ENCODE results near the gene IGFBP7.

The IGFBP7 gene

DNA sequence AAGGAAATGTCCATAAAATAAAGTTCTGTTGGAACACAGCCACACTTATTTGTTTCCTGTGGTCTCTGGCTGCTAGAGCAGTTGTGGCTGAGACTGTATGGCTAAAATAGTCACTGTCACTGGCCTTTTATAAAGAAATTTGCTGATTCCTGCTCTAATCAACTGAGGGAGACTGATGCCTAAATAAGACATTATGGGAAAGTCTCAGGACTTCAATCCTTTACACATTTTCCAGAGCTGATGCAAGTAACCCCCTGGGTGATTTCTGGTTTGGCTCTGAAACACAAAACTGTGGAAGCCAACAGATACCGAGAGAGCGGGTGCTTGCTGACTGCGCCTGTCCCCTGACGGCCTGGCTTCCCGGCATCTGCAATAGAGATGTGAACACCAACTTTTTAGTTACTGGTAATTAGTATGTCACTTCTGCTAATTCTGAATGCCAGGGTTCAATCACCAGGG is 67.4 kb downstream of the IGFBP7 start:
- DNase-seq (ENCODE audit: low read depth): no peak

DNA sequence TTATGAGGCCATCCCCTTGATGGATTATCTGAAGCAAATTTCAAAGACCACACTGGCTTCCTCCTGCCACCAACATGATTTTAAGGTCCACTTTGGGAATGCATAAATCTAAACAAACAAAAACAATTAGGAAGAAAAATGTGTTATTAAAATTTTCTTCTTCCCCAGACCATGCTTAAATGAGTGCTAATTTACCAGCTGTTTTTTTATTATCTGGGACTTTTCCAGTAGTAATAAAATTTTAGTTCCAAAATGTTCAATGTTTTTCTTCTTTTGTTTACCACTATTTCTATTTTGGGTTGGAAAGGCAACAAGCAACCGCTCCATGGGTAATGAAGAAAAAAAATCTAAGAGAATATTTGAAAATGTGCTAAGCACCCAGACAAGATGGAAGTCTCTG is 69.2 kb downstream of the IGFBP7 start:
- no peak for DNase-seq (ENCODE audit: low read depth)

DNA sequence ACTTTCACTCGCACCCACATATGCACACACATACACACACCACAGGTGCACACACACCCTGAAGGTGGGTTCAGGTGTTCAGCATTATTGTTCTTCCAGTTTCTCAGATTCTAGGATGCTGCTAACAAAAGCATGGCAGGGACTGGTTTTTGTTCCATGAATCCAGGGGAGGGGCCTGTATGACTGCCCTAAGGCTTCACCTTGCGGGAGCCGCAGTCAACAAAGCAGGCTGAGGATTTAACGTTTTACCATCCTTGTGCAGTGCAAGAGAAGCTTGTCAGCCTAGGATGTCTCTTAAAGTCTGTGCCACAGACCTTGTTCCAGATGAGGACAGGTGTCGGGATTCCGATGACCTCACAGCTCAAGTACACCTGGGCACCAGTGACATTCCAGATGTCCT is 69.7 kb downstream of the IGFBP7 start:
- DNase-seq (ENCODE audit: low read depth): no peak

DNA sequence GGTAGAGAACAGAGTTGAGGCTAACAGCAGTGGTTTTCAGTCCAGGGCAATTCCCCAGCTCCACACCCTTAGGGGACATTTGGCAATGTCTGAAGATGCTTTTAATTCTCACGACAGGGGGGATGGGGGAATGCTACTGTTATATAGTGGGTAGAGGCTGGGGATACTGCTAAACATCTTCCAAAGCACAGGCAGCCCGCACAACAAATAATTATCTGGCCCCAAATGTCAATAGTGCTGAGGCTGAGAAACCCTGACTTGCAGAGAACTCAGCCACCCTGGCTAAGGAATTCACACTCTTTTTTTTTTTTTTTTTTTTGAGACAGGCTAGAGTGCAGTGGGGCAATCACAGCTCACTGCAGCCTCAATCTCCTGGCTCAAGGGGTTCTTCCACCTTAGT is 70.8 kb downstream of the IGFBP7 start:
- DNase-seq (ENCODE audit: low read depth): no peak

DNA sequence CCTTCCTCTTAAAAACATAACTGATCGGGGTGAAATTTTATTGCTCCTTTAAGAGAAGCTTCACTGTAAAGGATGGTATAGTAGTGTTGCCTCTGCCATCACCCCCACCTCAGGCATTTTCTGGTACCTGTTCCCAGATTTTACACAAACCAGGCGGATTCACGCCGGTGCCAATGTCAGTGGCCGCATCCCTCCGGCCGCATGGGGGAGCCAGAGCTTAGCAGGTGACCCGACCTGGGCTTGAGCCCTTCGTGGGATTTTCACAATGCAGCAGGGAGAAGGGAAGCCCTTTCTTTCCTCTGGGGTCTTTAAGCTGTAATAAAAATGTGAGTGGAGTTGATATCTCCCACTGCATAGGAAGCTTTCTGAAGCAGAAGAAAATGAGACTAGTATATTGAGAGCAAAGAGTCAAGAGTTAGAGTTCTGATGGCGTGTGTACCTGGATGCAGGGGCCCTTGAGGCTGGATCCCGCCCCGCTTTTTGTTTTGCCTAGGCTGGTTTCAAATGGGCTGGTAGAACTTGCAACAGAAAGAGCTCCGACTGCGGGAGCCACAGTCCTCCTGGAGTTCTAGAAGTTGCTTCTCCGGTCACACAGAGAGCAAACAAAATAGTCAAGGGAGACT is 72.1 kb downstream of the IGFBP7 start:
- no peak for DNase-seq (ENCODE audit: low read depth)

DNA sequence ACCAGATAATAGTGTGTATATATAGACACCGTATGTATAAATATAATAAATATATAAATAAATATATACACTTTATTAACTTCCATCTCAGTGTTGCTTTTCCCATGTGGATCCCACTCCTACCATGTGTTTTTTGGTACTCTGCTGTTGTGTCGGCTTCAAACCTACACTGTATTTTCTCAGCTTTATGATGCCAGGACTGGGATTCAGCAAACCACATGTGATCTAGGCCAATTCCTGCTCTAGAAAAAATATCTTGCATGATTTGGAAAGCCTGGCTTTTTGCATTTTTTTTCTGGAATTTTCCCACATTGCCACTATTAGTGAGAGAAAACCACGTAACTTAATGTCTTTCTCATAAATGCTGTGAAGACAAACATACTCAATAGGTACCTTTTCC is 75.7 kb downstream of the IGFBP7 start:
- DNase-seq (ENCODE audit: low read depth): no peak

DNA sequence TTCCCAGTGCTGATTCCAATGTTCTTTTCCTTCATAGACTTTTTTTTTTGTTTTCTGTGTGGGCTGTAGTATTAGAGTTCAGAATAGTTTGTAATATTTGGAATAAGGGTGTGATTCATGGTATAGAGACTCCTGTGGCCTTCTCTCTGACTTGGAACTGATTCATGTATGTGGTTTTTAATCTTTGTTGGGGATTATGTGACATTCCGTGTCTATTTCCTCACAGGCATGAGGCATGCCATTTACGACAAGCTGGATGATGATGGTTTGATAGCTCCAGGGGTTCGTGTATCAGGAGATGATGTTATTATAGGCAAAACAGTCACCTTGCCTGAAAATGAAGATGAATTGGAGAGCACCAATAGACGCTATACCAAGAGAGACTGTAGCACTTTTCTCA is 87.1 kb downstream of the IGFBP7 start:
- DNase-seq (ENCODE audit: low read depth): no peak

DNA sequence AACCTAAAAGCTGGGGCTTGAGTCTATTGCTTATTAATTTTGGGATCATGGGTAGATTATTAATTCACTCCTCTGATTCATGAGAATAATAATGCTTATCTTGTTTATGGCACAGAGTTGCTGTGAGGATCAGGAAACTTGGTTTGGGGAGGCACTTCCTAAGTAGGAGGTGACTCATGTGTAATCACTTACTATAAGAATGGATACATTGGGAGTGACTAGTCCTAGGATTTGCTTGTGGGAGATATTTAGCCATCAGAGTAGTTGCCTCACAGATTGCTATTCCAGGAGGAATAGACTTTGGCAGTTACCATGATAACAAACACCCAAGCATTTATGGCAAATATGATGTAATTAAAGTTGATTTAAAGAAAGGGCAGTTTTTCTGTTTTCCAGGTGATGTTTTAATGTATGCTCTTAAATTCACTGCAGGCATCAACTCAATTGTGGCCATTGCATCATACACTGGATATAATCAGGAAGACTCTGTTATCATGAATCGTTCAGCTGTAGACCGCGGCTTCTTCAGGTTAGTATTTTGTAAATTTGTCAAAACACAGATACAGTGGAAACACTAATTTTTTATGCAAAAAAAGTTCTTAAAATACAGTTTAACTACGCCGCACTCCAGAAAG is 89.6 kb downstream of the IGFBP7 start:
- DNase-seq (ENCODE audit: low read depth): no peak

DNA sequence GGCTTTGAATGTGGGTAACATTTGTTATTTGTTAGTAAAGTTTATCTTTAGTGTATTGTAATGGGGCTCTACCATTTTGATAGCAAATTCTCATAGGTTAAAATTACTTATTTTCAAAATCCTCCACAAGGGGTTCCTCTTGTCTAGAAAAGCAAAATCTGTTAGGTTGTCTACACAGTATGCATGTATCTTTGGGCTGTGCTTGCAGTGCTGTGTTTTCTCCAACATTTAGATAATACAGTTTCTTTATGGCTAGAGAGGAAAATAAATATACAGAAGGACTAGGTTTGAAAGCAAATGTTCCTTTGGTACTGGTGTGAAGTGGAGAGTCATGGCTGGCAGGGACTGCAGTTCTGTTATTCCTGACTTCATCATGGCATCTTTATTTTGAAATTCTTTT is 91.2 kb downstream of the IGFBP7 start:
- no peak for DNase-seq (ENCODE audit: low read depth)

DNA sequence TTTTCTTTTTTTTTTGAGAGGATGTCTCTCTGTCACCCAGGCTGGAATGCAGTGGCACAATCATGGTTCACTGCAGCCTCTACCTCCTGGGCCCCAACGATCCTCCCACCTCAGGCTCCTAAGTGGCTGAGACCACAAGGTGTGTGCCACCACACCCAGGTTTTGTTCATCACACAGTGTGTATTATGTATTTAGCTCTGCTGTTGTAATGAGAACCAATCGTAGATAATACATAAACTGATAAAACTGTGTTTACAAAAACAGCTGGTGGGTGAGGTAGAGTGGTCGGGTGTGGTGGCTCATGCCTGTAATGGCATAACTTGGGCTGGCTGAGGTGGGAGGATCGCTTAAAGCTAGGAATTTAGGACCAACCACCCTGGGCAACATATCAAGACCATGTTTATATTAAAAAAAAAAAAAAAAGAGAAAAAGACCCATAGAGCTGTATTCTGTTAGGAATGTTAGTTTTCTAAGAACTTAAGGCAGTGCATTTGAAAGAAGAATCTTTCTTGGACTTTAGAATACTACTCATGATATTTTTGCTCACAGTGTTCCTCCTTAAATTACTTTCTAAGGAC is 96.6 kb downstream of the IGFBP7 start:
- no peak for DNase-seq (ENCODE audit: low read depth)

DNA sequence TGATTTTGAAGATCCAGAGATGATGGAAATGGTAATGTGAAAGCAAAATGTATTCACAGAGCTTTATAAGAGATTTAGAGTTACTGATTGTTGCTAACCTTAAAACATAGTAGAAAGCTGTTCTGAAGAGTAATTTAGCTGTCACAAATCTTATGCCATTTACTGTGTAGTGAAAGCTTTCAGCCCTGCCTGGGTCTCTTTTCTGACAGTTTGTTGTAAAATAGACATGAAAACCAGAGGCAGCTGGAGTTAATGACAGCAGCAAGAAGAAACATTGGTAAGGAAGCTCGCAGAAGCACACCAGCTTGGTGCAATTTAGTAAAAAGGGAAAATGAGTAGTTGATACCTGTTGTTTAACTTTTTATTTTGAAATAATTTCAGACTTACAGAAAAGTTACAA is 110.4 kb downstream of the IGFBP7 start:
- no peak for DNase-seq (ENCODE audit: low read depth)

DNA sequence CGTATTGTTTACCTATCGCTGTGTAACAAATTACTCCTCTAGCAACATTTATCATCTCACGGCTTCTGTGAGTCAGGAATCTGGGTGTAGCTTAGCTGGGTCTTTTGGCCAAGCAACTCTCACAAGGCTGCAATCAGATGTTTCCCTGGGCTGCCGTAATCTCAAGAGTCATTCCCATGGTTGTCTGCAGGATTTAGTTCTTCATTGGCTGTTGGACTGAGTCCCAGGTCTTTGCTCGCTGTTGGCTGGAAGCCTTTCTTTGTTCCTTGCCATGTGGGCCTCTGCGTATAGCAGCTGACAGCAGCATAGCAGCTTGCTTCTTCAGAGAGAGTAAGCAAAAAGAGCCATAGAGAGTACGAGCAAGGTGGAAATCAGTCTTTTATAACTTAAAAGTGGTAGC is 114.7 kb downstream of the IGFBP7 start:
- DNase-seq (ENCODE audit: low read depth): no peak

DNA sequence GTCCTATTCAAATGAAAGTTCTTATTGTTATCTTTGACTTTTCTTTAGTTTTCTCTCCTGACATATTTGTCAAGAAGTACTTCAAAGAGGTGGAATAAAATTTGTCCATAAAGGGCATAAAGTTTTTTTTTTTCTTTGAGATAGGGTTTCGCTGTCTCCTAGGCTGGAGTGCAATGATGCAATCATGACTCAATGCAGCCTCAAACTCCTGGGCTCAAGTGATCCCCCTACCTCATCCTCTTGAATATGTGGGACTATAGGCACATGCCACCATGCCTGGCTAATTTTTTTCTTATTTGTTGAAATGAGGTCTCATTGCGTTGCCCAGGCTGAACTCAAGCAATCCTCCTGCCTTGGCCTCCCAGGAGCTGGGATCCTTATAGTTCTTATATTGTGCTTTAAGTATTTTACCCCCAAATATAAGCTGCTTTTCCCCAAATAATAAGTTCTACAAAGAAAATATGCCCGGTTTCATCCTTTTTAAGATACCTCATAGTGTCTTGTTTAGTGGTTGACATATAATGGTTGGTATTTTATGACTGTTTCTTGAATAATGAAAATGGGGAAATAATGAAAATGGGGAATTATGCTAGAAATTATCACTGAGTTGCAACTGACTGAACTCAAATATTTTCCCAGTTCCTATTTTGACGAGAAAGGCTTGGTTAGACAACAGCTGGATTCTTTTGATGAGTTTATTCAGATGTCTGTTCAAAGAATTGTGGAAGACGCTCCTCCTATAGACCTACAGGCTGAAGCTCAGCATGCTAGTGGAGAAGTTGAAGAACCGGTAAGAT is 119.9 kb downstream of the IGFBP7 start:
- no peak for DNase-seq (ENCODE audit: low read depth)

DNA sequence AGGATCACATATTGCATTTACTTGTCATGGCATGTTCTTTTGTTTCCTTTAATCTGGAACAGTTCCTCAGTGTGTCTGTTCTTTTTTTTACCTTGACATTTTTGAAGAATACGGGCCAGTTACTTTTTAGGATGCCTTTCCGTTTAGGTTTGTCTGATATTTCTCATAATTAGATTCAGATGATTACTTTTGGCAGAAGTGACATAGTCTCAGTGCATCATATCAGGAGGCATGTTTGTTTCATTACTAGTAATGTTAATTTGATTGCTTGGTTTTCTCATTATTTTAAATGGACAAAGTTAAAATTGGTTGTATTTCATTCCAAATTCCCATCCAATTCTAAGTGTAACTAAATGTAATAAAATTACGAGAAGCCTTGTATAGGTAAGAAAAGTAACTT is 123.2 kb downstream of the IGFBP7 start:
- DNase-seq (ENCODE audit: low read depth): no peak

DNA sequence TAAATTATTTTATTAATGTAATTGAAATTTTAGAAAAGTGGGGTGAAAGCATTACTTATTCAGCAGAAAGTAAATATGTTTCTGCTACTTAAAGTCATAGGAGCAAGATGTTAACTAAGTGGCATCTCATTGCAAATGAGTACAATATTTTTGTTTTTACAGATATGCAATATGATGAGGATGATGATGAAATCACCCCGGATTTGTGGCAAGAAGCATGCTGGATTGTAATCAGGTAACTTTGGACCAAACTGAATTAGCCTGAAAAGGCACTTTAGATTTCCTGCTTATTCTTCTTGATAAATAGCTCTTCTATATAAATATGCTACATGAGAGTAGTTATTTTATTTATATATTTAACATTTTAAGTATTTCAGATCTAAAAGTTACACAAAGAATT is 124.0 kb downstream of the IGFBP7 start:
- DNase-seq (ENCODE audit: low read depth): no peak

DNA sequence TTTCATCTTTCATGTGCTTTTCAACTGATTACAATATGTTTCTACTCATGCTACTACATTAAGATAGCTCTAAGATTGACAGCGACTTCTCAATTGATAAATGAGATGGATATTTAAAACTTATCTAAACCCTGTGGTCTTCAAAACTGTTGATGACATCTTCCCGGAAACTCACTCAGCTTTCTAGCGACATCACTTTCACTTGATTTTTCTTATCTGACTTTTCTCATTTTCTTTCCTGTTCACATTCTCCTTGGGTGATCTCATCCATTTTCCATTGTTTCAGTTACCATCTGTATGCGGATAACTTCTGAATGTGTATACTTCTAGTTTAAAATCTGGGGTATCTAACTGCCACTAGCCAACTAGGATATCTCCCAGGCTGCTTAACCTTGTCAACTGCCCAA is 128.4 kb downstream of the IGFBP7 start:
- DNase-seq (ENCODE audit: low read depth): no peak

Measured in stimulated activated CD8-positive, alpha-beta memory T cell treated with anti-CD3 and anti-CD28 coated beads, Interleukin-12 subunit alpha, Interleukin-12 subunit beta, amount 100 ng/mL, for 4 hours (primary cell).